Liver (tissue), 9 donors: ENCODE measurements around the gene PSMD7. TPM values are rescaled to one million over a fixed set of nuclear protein-coding genes. Genes with fewer than 3 reads are reported as not detected.

Experiments
- DNase-seq: peaks from one replicate; pipeline ENCODE4 v3.0.0-alpha.2; 2017; ENCODE audit warnings: low spot score
- H3K27ac ChIP-seq, 2 donors: one replicate each; pipeline ENCODE4 v1.7.0; 2013; ENCODE audit warnings: inconsistent platforms in 2 of 2, low read length in 2 of 2, control low read depth in 1 of 2, low read depth in 1 of 2, mild to moderate bottlenecking in 1 of 2
- H3K27me3 ChIP-seq, 4 donors: one replicate each; pipeline versions ENCODE4 v1.6.1 to v1.7.0; 2013; ENCODE audit warnings: low read length in 3 of 4, inconsistent platforms in 1 of 4, mild to moderate bottlenecking in 1 of 4, moderate library complexity in 1 of 4; ENCODE audit not compliant: control insufficient read depth in 4 of 4, insufficient read depth in 4 of 4
- H3K36me3 ChIP-seq, 4 donors: one replicate each; pipeline versions ENCODE4 v1.6.1 to v1.7.0; 2013; ENCODE audit warnings: low read length in 3 of 4, mild to moderate bottlenecking in 3 of 4, low read depth in 1 of 4, moderate library complexity in 1 of 4; ENCODE audit not compliant: control insufficient read depth in 4 of 4, insufficient read depth in 3 of 4
- H3K4me1 ChIP-seq, 4 donors: one replicate each; pipeline versions ENCODE4 v1.6.1 to v1.7.0; 2013; ENCODE audit warnings: low read length in 3 of 4, mild to moderate bottlenecking in 3 of 4, moderate library complexity in 1 of 4; ENCODE audit not compliant: control insufficient read depth in 4 of 4, insufficient read depth in 4 of 4
- H3K4me3 ChIP-seq, 3 donors: one replicate each; pipeline versions ENCODE4 v1.6.1 to v1.7.0; 2013; ENCODE audit warnings: low read length in 3 of 3, control low read depth in 1 of 3, low read depth in 1 of 3, mild to moderate bottlenecking in 1 of 3
- H3K9ac ChIP-seq, 2 donors: one replicate each; pipeline ENCODE4 v1.7.0; 2013; ENCODE audit warnings: low read length in 2 of 2, mild to moderate bottlenecking in 2 of 2, moderate library complexity in 2 of 2, control low read depth in 1 of 2, low read depth in 1 of 2
- H3K9me3 ChIP-seq, 4 donors: one replicate each; pipeline versions ENCODE4 v1.6.1 to v1.7.0; 2013; ENCODE audit warnings: low read length in 3 of 4; ENCODE audit not compliant: control insufficient read depth in 4 of 4
- ATF3 ChIP-seq: IDR thresholded peaks from 2 replicates; pipeline ENCODE4 v1.6.1; 2016; ENCODE audit warnings: antibody characterized with exemption
- CTCF ChIP-seq: fragments of 150-350 bp; IDR thresholded peaks from 2 replicates; pipeline ENCODE4 v1.5.1; 2017; ENCODE audit warnings: improper control_type of control experiment, low read depth, low read length; ENCODE audit not compliant: missing input control
- EGR1 ChIP-seq, 2 donors: IDR thresholded peaks; 2 replicates each; pipeline ENCODE4 v1.6.1; 2016 to 2018; ENCODE audit warnings: antibody characterized with exemption in 2 of 2, low read depth in 2 of 2
- FOXA1 ChIP-seq: IDR thresholded peaks from 2 replicates; pipeline ENCODE4 v1.6.1; 2016; ENCODE audit warnings: antibody characterized with exemption
- FOXA2 ChIP-seq: IDR thresholded peaks from 2 replicates; pipeline ENCODE4 v1.6.1; 2016; ENCODE audit warnings: antibody characterized with exemption
- GABPA ChIP-seq, 2 donors: IDR thresholded peaks in 1 of 2; conservative IDR thresholded peaks in 1 of 2; 2 replicates each; pipeline ENCODE4 v1.6.1; 2016; ENCODE audit warnings: antibody characterized with exemption in 2 of 2, mild to moderate bottlenecking in 1 of 2, moderate library complexity in 1 of 2
- HNF4A ChIP-seq, 2 donors: conservative IDR thresholded peaks; 2 replicates each; pipeline ENCODE4 v1.6.1; 2016; ENCODE audit warnings: antibody characterized with exemption in 2 of 2, mild to moderate bottlenecking in 2 of 2
- HNF4G ChIP-seq: IDR thresholded peaks from 2 replicates; pipeline ENCODE4 v1.6.1; 2016; ENCODE audit warnings: antibody characterized with exemption
- JUND ChIP-seq, 2 donors: IDR thresholded peaks; 2 replicates each; pipeline ENCODE4 v1.6.1; 2016; ENCODE audit warnings: antibody characterized with exemption in 2 of 2
- MAX ChIP-seq: IDR thresholded peaks from 2 replicates; pipeline ENCODE4 v1.6.1; 2016; ENCODE audit warnings: antibody characterized with exemption
- NR2F2 ChIP-seq: IDR thresholded peaks from 2 replicates; pipeline ENCODE4 v1.6.1; 2016; ENCODE audit warnings: antibody characterized with exemption
- REST ChIP-seq: IDR thresholded peaks from 2 replicates; pipeline ENCODE4 v1.6.1; 2016; ENCODE audit warnings: antibody characterized with exemption, mild to moderate bottlenecking
- RXRA ChIP-seq, 2 donors: IDR thresholded peaks; 2 replicates each; pipeline ENCODE4 v1.6.1; 2017 to 2018; ENCODE audit warnings: antibody characterized with exemption in 2 of 2, mild to moderate bottlenecking in 1 of 2
- SP1 ChIP-seq: IDR thresholded peaks from 2 replicates; pipeline ENCODE4 v1.6.1; 2018; ENCODE audit warnings: antibody characterized with exemption, mild to moderate bottlenecking
- TAF1 ChIP-seq: conservative IDR thresholded peaks from 2 replicates; pipeline ENCODE4 v1.6.1; 2016; ENCODE audit warnings: antibody characterized with exemption, mild to moderate bottlenecking
- YY1 ChIP-seq: IDR thresholded peaks from 2 replicates; pipeline ENCODE4 v1.6.1; 2016; ENCODE audit warnings: antibody characterized with exemption, mild to moderate bottlenecking
- ZBTB33 ChIP-seq: IDR thresholded peaks from 2 replicates; pipeline ENCODE4 v1.6.1; 2016; ENCODE audit warnings: antibody characterized with exemption
- WGBS: extraction: QIAGEN DNeasy Blood & Tissue Kit; methylation state at CpG from one replicate; pipeline ENCODE4 v1.1.7; 2013; 5-methylcytosine and 5-hydroxymethylcytosine counted together
- polyA plus RNA-seq, 2 donors: library from polyadenylated mRNA; stranded (reverse) in 1 of 2; unstranded in 1 of 2; fragments of 200-250 nt in 1 of 2; fragments of >200 nt in 1 of 2; fragmentation: Nextera tagmentation in 1 of 2; extraction: Ambion mirVana in 1 of 2; gene quantifications; one replicate each; pipeline versions ENCODE4 v1.2.1 to v1.2.3, GENCODE V29; 2013 to 2015
- total RNA-seq, 2 donors: library from RNA; depleted of rRNA; stranded (reverse); fragments of >200 nt; gene quantifications; one replicate each; pipeline ENCODE4 v1.2.3, GENCODE V29; 2014
- donor health status: healthy.
- donor health status: healthy.
- donor health status: healthy.
- donor health status: healthy.
- donor health status: healthy.

The PSMD7 gene
- total and polyA plus RNA-seq, 4 donors: 33.7 to 84.9 (median 60.9) TPM

- Histone ChIP-seq H3K27ac (no peak overlapping the region), H3K4me3 (no peak overlapping the region), H3K4me1 (peaks cover 0 to 29% (median 23%) of the 10 kb centered on the region in 4 donors), H3K9me3 (no peaks in the 10 kb centered on the region), H3K9ac (no peak overlapping the region), H3K36me3 (peaks cover 7 to 36% (median 31%) of the 10 kb centered on the region in 4 donors), H3K27me3 (no peaks in the 10 kb centered on the region)
- DNase-seq: no peak
- 88% methylated on average over 2 of the region's 2 CpGs for WGBS
- TF ChIP-seq SP1: no peak
- TF ChIP-seq ZBTB33: no peak
- no peak for TF ChIP-seq TAF1
- no peak for TF ChIP-seq YY1
- TF ChIP-seq FOXA1: no peak
- TF ChIP-seq JUND (IDR thresholded peaks at IDR 0.05): no peak
- TF ChIP-seq NR2F2: no peak
- TF ChIP-seq FOXA2: no peak
- TF ChIP-seq ATF3: no peak
- no peak for TF ChIP-seq HNF4A (conservative IDR thresholded peaks at IDR 0.05)
- TF ChIP-seq MAX: no peak
- TF ChIP-seq REST: no peak
- no peak for TF ChIP-seq HNF4G
- TF ChIP-seq CTCF: no peak
- no peak for TF ChIP-seq EGR1 (IDR thresholded peaks at IDR 0.05; ENCODE audit: low read depth in 2 of 2)
- no peak for TF ChIP-seq RXRA (IDR thresholded peaks at IDR 0.05)
Observed at GRCh38 chr16:74298104-74298503, 1.5 kb downstream of the PSMD7 start.

GRCh38 chr16:74302341-74302740 lies 5.7 kb downstream of the PSMD7 start:
- WGBS: 82% methylated on average over 5 of the region's 5 CpGs
- Histone ChIP-seq H3K36me3 (peaks cover 14 to 79% (median 70%) of the 10 kb centered on the region in 4 donors), H3K9me3 (no peaks in the 10 kb centered on the region), H3K27me3 (no peaks in the 10 kb centered on the region), H3K4me3 (no peak overlapping the region), H3K4me1 (peaks cover 0 to 13% (median 12%) of the 10 kb centered on the region in 4 donors), H3K27ac (no peak overlapping the region), H3K9ac (no peak overlapping the region)
- no peak for TF ChIP-seq ZBTB33
- no peak for TF ChIP-seq EGR1 (IDR thresholded peaks at IDR 0.05; ENCODE audit: low read depth in 2 of 2)
- TF ChIP-seq RXRA (IDR thresholded peaks at IDR 0.05): no peak
- no peak for TF ChIP-seq GABPA (IDR thresholded peaks at IDR 0.05 in 1 of 2, conservative IDR thresholded peaks at IDR 0.05 in 1 of 2)
- TF ChIP-seq ATF3: no peak
- TF ChIP-seq YY1: no peak
- no peak for TF ChIP-seq MAX
- no peak for TF ChIP-seq HNF4A (conservative IDR thresholded peaks at IDR 0.05)
- no peak for TF ChIP-seq TAF1
- TF ChIP-seq FOXA1: no peak
- TF ChIP-seq HNF4G: no peak
- no peak for TF ChIP-seq NR2F2
- TF ChIP-seq CTCF: no peak
- no peak for TF ChIP-seq JUND (IDR thresholded peaks at IDR 0.05)
- no peak for DNase-seq
